ENCODE data around the gene NPVF. TPM values are rescaled to one million over a fixed set of nuclear protein-coding genes. Genes with fewer than 3 reads are reported as not detected.

NPVF gene
- total RNA-seq, 1 experiment from 2014 or later: not detected

GRCh38 chr7:25235471-25235870, 7.2 kb upstream of the NPVF start:
- DNase-seq: no peak
- H3K4me3 Mint-ChIP-seq: no peak overlapping the region
- H3K27me3 ChIP-seq (ENCODE audit: insufficient read depth, low read length): no peaks in the 10 kb centered on the region; the same call in 1 of the 2 replicates
- no peak overlapping the region for H4K5ac ChIP-seq (ENCODE audit: insufficient read length, low read depth, low read length)
- no peak overlapping the region for H3K56ac ChIP-seq (ENCODE audit: insufficient read length, low read depth, low read length)
- H3K4me1 Mint-ChIP-seq: no peaks in the 10 kb centered on the region
- no CpG with 5 or more reads among the region's 3 CpGs for WGBS (ENCODE audit: extremely low coverage, insufficient read length, low lambda C conversion rate)
- no peaks in the 10 kb centered on the region for H3K23me2 ChIP-seq (ENCODE audit: insufficient read length, low read depth, low read length, poor library complexity, severe bottlenecking)
- H3K27ac ChIP-seq (ENCODE audit: insufficient read length, low read depth, low read length): no peak overlapping the region
- H3K9me3 ChIP-seq (ENCODE audit: control insufficient read depth, low read depth, low read length): no peaks in the 10 kb centered on the region
- H2AFZ ChIP-seq (ENCODE audit: low read length): no peak overlapping the region
- H4K20me1 ChIP-seq (ENCODE audit: control insufficient read depth, insufficient read depth, insufficient read length): no peaks in the 10 kb centered on the region
- no peak overlapping the region for H3K4ac ChIP-seq (ENCODE audit: low read depth, low read length)
- H3K27ac Mint-ChIP-seq: no peak overlapping the region
- no peak overlapping the region for H2BK15ac ChIP-seq (ENCODE audit: low read depth, low read length)
- no peak overlapping the region for H2BK20ac ChIP-seq (ENCODE audit: low read depth, low read length, poor library complexity, severe bottlenecking)
- H2BK12ac ChIP-seq (ENCODE audit: insufficient read length, low read depth, low read length): no peak overlapping the region
- no peaks in the 10 kb centered on the region; a peak in 1 of 5 replicates for H3K9me3 Mint-ChIP-seq
- no peak overlapping the region for H2BK120ac ChIP-seq (ENCODE audit: low read depth, low read length, poor library complexity, severe bottlenecking)
- H3K79me2 ChIP-seq (ENCODE audit: insufficient read depth, low read length): no peaks in the 10 kb centered on the region
- H3K4me2 ChIP-seq (ENCODE audit: insufficient read depth, insufficient read length, low read length): no peak overlapping the region
- H3K27me3 Mint-ChIP-seq (ENCODE audit: low read depth): peaks cover 30% of the 10 kb centered on the region
- H3K18ac ChIP-seq (ENCODE audit: insufficient read length, low read depth, low read length): no peak overlapping the region
- H3K36me3 Mint-ChIP-seq (ENCODE audit: insufficient read depth in 1 of 3, low read depth in 3 of 3): no peaks in the 10 kb centered on the region
- H4K8ac ChIP-seq (replicated peaks; ENCODE audit: insufficient read length, low read depth, low read length): no peak overlapping the region
- no peak overlapping the region for H3T11ph ChIP-seq (ENCODE audit: low read length)
- H3K23ac ChIP-seq (ENCODE audit: insufficient read length, low read depth, low read length): no peak overlapping the region
- H3K14ac ChIP-seq (ENCODE audit: insufficient read depth, low read length): no peak overlapping the region
- H2BK5ac ChIP-seq (ENCODE audit: insufficient read length, low read length): no peak overlapping the region
- TF ChIP-seq CTCF (conservative IDR thresholded peaks at IDR 0.05): no peak
- H3K4me1 ChIP-seq (ENCODE audit: insufficient read depth, low read length): no peaks in the 10 kb centered on the region
- no peak overlapping the region for H4K91ac ChIP-seq (ENCODE audit: insufficient read length, low read depth, low read length)
- no peak overlapping the region for H3K9ac ChIP-seq (ENCODE audit: extremely low read depth, insufficient read length, low read length)
- H2AK5ac ChIP-seq (ENCODE audit: insufficient read length, low read length): no peak overlapping the region
- no peaks in the 10 kb centered on the region for H3K79me1 ChIP-seq (ENCODE audit: insufficient read depth, low read depth, low read length, poor library complexity, severe bottlenecking)
